Mammary epithelial cell (primary cell): ENCODE data around the gene ROM1.

Experiments used
- EZH2 ChIP-seq: IDR thresholded peaks from 2 replicates; pipeline ENCODE4 v1.6.1; 2012; ENCODE audit warnings: low read length, inconsistent platforms, borderline replicate concordance
- TF ChIP-seq, protein P1 (sequence below), 2 donors: IDR thresholded peaks in 1 of 2; conservative IDR thresholded peaks in 1 of 2; 2 replicates each; pipeline ENCODE4 v1.5.1; 2011 to 2012; ENCODE audit warnings: inconsistent platforms in 2 of 2, low read length in 2 of 2, mild to moderate bottlenecking in 2 of 2, control low read depth in 1 of 2, low read depth in 1 of 2; ENCODE audit not compliant: insufficient read depth in 1 of 2; ENCODE audit errors: extremely low read depth in 1 of 2

DNA sequence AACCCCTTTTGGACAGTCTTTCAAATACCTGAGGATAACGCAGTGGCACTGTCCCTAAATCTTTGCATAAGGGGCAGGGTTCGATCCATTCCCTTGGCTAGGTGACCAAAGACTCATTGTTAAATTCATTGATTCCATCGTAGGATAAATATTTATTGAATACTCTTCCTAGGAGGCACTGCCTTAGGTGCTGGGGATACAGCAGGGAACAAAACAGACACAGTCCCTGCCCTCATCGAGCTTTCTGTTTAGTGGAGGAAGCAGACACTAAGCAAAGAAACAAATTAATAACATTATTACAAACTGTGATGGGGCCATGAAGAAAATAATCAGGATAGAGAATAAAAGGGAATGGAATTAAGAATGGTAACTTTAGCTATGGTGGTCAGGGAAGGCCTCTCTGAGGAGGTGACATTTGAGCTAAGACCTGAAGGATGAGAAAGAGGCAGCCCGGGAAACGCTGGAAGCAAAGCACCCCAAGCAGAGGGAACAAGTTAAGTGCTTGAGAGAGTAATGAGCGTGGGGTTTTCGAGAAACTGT is 8.0 kb downstream of the ROM1 start:
- TF ChIP-seq, protein P1, sequence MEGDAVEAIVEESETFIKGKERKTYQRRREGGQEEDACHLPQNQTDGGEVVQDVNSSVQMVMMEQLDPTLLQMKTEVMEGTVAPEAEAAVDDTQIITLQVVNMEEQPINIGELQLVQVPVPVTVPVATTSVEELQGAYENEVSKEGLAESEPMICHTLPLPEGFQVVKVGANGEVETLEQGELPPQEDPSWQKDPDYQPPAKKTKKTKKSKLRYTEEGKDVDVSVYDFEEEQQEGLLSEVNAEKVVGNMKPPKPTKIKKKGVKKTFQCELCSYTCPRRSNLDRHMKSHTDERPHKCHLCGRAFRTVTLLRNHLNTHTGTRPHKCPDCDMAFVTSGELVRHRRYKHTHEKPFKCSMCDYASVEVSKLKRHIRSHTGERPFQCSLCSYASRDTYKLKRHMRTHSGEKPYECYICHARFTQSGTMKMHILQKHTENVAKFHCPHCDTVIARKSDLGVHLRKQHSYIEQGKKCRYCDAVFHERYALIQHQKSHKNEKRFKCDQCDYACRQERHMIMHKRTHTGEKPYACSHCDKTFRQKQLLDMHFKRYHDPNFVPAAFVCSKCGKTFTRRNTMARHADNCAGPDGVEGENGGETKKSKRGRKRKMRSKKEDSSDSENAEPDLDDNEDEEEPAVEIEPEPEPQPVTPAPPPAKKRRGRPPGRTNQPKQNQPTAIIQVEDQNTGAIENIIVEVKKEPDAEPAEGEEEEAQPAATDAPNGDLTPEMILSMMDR (conservative IDR thresholded peaks at IDR 0.05 in 1 of 2, IDR thresholded peaks at IDR 0.05 in 1 of 2; ENCODE audit: extremely low read depth in 1 of 2, insufficient read depth in 1 of 2, low read depth in 1 of 2, low read length in 2 of 2) = no peak
- TF ChIP-seq EZH2 = no peak
